ENCODE measurements around the gene MYPOP.

MYPOP gene

DNA sequence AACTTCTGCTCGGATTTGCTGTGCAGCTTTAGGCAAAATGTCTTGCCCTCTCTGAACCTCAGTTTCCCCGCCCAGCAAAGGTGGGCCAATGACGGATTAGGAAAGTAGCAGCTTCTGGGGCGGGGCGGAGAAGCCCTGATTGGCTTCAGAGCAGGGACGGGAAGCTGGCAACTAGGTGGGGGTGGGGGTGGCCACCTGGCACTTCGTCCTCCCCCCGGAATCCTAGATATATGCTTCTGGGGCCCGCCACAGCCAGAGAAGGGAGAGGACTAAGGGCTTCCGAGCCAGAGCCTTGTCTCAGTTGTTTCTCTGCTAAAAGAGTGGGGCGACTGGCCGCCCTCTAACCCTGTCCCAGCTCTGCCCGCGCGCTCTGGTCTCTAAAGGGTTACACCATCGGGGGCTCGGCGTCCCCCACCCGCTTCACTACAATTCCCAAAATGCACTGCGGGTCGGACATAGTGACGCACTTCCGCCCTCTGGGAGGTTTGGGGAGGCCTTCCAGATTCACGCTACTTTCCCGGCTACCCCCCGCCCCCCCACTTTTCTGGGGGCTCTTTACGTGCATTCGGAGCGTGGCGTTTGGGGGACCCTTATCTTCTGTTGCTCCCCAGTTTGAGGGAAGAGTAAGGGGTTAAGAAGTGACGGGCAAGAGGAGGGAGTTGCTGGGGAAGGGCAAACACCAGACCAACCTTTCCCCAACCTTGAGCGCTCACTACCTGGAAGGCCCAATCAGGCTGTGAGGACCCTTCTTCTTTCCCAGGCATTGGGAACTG lies 15.8 kb downstream of the MYPOP start:
- intact Hi-C loops (cut with DNase I): loop anchor here (2.0 kb wide), 3 partner anchors 16 to 130 kb away; partner anchors contain the start of genes MYPOP and SYMPK
- DNase-seq: peak; percentile 86 to 98 (median 90)

DNA sequence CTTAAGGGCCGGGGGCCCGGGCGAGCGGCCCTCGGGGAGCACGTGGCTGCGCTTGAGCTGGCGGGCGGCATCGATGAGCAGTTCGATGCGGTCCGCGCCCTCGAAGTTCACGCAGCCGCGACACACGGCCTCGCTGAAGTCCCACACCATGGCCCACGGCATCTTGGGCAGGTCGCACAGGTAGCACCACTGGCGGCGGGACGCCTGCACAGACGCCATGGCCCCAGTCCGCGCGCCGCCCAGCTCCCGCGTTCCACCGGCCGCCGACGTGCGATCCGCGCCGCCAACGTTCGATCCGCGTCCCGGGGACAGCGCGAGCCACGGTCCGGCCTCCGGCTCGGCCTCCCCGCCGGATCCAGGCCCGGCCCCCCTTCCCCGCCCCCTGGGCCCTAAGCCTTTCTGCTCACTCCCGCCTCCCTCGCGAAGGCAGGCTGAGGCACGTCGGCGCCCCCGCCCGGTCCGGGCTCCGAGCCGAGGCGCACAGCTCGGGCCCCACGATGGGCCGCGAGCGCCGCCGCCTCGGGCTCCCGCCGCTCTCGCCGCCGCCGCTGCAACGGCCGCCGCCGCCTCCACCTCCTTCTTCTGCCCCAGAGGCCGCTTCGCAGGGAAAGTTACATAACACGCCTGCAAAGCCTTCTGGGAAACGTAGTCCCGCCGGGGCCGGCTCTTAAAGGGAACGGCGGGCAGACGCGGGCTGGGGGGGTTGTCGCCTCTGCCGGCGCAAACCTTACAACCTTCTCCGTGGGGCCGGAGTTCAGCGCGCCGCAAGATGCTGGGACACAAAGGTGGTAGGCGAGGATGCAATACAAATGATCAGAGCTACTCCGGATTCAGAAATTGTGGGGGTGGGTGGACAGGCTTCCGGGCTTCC lies 16.6 kb downstream of the MYPOP start, which contains the start of gene IRF2BP1:
TSS of gene IRF2BP1 (minus strand) at position 586 of the 871 bp plus-strand sequence. CDS start at position 219, 367 bp downstream.
- DNase-seq: peak; percentile 87 to 99 (median 92)
- intact Hi-C loops (cut with DNase I): loop anchor here (2.0 kb wide), 3 partner anchors 17 to 131 kb away; partner anchors contain the start of genes MYPOP and SYMPK

DNA sequence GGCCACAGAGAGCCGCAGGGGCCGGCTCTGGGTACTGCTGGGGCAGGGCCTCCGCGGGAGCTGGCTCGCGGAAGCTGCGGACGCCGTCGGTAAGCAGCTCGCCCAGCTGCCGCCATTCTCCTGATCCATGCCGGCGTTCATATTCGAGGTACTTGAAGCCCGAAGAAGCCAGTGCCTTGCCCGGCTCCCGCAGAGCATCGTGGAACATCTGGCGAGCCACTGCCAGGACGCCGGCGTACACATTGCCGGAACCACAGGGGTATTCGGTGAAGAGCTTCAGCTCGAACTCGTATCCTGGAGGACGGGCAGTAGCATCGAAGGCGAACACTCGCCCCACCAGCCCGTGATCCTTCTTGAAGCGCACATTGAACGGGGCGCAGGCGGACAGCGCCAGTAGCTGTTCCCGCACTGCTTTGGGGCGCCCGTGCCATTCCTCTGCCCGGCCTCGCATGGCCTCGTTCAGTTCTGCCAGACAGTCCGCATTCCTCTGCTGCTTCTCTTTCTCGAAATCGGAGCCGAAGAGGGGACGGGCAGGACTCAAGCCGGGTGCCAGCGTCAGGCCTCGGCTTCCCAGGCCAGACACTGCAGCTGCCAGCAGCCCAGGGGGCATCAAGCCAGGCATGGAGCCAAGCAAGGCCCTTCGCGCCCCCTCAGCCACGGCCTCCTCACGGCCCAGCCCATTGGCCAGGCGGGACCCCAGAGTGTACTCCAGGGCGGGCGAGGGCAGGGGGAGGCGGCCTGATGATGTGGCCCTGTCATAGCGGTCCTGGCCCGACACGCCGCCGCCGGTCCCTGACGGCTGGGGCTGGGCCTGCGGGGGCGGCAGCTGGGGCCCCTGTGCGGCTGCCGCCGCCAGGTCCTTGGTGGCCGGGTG lies 17.5 kb downstream of the MYPOP start:
- no peak for DNase-seq
- intact Hi-C loops (cut with DNase I): no loop called here

DNA sequence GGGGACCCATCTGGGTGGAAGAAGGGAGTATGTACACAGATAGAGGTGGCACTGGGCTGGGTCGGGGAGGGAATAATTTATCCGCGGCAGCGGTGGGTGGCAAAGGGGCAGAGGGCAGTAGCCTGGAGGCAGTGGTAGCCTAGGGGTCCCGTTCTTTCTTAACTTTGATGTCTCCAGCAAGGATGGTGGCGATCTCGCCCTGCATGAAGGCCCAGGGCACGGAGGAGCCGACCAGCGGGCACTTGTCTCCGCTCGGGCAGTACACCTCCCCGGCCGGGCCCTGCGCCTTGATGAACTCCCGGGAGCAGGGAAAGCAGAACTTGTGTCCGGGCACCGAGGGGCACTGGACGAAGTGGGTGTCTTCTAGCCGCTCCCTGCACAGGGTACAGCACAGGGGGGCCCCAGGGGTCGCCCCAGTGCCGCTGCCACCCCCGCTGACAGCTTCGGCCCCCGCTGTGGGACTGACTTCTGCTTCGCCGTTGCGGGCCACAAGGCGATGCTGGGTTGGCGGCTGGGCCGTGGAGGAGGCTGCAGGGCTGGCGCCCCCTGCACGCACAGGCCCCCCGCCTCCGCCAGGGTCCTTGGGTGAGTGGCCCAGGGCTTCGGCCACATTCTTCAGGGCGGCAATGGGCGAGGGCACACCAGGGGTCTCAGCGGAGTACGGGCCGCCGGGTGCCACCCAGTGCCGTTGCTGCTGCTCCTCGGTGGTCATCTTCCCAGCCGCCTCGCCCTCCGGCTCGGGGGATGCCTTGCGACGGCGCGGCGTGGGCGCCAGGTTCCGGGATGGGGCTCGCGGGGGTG lies 18.3 kb downstream of the MYPOP start:
- intact Hi-C loops (cut with DNase I): no loop called here
- DNase-seq: peak in 1 of 10 donors; percentile 87

DNA sequence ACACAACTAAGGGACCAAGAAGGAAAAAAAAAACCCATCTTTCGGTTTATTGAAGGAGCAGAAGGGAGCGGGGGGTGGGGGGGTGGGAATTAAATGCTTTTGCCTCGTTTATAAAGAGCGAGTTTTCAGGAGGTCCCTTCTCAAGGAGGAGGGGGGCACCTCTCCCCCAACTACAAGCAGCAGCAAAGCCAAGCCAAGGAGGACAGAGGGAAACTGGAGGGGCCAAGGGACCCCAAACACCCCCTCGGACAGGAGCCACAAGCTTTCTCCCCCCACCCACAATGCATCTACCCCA lies 18.9 kb downstream of the MYPOP start:
- intact Hi-C loops (cut with DNase I): no loop called here

DNA sequence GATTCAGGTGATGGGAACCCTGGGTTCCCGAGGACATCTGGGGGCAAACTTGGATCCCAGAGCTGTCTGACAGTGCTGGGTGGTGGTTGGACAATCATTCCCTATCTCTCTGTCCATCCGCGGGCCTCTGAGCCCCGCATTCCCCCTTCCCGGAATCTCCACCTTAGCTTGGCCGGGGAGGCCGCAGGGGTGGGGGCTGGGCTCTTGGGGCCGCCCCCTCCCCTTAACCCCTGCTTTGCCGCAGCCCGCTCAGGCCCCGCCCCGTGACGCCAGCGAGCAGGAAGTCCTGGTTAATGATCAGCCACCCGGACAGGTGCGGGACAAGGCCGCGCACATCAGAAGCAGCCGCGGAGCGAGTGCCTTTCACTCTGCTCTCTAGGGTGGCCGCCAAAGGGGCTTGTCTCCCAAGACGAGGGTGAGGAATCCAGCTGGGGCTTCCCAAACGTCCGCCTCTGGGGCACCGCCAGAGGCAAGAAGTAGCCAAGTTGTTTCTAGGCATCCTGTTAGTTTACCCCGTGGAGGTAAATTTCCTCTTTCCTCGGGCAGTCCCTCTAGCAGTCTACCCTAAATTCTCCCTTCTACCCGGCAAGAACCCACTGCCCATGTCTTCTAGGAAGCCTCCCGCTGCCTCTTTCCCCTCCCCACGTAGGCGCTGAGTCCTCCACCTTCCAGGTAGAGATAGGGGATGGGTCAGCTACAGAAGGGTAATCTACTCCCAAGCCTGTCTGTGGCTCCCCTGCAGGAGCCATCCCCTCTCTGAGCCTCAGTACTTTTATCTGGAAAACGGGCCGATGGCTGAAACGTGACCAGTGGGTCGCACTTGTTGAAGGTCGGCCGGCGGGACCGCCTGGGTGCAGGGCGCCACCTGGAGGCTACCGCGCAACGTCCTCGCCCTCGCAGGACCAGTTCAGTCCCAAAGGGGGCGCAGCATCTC lies 19.5 kb downstream of the MYPOP start:
- intact Hi-C loops (cut with DNase I): no loop called here
- peak; percentile 26 to 96 (median 66) for DNase-seq

More for the DNA sequence above, 18.9 kb downstream of the MYPOP start:
- DNase-seq: no peak

DNA sequence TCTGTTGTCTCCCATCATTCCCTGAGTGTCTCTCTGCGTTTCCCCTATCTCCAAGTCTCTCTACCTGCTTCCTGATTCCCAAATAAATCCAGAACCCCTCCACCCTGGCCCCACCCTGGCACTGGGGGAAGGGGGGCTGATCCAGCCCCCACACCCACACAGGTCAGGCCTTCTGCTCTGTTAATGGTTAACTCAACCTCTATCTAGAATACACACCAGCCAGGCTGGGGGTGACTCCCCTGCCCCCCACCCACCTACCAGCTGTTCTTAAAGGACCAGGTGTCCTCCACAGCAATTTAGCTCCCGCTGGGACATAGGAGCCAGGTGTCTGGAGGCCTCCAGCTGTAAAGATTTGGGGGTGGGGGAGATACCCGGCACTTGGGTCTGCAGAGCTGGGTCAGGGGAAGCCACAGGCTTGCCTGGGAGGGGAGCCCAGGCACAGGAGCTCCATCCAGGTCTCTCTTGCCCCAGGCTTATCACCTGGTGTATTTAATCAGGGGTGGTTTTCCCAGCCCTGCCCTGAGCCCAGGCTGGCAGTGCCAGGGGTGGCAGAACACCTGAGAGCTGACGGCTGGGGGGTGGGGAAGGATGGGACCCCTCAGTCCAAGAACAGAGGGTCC lies 20.4 kb downstream of the MYPOP start:
- intact Hi-C loops (cut with DNase I): no loop called here
- no peak for DNase-seq

DNA sequence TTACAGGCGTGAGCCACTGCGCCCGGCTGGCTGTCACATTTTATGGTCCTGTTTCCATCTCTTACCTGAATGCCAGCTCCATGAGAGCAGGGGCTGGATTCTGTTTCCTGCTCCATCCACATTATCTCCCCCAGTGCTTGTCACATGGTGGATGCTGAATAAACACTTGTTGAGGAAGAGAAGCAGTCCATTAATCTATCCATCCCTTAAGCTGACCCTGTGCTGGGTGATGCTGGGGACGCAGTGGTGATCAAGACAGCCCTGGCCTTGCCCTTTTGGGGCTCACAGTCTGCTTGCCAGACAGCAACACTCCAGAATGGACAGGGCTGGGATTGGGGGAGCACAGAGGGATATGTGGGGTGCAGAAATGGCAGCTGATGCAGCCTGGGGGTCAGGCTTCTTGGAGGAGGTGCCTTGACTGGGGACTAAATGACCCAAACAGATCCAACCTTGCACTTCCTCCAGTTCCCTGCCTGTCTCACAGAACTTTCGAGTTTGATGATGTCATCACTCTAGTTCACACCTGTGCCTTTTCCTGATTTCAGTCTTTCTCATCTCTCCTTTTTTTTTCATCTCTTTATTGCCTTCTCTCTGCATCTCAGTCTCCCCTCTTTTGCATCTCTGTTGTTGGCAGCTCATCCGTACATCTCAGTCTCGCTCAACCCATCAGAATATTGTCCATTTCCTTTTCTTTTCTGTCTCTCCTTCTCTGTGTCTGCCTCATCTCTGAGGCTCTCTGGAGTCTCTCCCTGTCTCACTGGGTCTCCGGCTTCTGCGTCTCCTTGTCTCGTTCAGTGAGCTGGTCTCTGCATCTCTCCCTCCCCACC lies 21.1 kb downstream of the MYPOP start:
- intact Hi-C loops (cut with DNase I): no loop called here
- no peak for DNase-seq

DNA sequence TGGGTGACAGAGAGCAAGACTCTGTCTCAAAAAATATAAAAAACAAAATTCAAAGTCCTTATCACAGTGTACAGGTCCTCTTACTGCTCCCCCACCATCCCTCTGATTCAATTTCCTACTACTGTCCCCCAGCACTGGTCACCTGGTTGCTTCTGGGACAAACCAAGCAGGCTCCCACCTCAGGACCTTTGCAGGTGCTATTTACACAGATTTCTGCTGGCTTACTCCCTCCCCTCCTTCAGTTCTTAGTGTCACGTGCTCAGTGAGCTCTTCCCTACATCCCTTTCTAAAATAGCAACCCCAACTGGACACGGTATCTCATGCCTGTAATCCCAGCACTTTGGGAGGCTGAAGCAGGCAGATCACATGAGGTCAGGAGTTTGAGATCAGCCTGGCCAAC lies 22.4 kb downstream of the MYPOP start:
- no peak for DNase-seq
- intact Hi-C loops (cut with DNase I): no loop called here

DNA sequence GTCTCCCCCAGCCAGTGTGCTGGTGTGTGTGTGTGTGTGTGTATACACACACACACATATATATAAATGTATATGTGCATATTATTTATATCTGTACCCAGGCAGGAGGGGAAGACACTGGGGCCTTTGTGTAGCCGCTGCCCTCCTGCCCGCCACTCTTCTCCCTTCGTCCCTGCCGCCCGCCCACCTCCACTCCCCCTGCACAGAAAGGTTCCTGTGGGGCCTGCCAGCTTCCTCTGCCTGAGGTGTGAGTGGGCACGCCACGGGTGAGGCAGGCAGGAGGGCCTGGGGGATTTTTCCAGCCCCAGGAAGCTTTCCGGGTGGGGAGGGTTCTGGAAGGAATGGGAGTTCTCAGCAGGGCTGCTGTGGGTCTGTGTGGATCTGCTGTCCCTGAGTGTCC lies 23.4 kb downstream of the MYPOP start:
- peak in 1 of 10 donors; percentile 48 for DNase-seq

DNA sequence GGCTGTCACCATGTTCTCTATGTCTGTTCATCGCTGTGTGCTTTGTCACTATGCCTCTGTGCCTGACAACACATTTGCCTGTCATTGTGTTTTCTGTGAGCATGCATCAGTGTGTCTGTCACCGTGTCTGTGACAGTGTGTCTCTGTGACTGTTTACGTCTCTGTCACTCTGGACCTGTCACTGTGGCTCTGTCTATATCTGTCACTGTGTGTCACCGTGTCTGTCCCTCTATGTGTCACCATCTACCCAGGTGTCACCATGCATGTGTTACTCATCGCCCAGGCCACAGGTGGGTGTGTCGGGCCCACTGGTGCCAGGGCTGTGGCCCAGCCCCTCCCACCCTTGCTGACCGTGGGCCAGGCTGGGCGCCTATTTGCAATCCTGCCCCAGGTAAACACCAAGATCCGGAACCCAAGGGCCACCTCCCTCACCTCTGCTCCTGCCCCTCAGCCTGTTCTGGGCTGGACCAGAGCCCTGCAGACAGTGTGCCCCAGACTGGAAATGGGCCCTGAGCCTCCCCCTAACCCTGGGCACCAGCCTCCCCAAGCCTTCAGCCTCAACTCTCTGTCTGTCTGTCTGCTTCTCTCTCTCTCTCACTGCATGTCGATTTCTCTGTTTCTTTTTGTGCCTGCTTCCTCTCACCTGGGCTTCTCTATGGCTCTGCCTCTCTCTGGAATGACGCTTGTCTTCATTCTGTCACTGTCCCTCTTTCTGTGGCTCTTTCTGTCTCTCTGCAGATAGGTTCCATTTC lies 24.2 kb downstream of the MYPOP start:
- intact Hi-C loops (cut with DNase I): no loop called here
- DNase-seq: peak in 1 of 10 donors; percentile 41

More for the DNA sequence above, 23.4 kb downstream of the MYPOP start:
- intact Hi-C loops (cut with DNase I): no loop called here

DNA sequence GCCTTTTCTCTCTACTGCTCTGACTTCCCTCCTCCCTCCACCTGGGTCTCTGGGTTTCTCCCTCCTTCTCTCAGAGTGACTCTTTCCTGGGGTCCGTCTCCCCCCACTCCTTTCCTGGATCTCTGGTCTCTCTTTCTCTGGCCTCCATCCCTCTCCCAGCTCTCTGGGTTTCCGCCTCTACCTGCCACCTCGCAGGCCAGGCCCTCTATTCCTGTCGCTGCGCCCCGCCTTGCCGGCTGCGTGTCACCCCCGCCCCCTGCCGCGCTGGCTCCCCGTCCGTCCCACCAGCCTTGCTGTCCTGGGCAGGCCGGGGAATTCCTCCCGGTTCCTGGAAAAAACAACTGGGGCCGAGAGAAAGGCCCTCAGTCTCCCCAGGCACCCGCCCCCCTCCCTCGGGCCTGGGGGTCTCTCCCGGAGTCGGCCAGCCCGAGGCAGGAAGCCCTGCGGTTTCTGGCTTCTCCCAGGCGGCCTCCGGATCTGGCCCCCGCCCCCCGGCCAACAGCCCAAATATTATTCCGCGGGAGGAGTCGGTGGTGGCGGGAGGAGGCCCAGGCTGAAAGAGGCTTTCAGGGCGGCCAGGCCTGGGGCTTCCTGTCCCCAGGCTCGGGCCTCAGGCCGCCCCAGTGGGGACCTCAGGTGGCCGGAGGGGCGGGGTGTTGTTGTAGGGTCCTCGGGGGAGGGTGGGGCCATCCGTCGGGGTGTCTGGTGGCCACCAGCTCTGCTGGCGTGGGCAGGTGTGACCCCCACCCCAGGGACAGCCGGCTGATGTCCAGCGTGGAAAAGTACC lies 25.8 kb downstream of the MYPOP start:
- no peak for DNase-seq
- intact Hi-C loops (cut with DNase I): no loop called here

DNA sequence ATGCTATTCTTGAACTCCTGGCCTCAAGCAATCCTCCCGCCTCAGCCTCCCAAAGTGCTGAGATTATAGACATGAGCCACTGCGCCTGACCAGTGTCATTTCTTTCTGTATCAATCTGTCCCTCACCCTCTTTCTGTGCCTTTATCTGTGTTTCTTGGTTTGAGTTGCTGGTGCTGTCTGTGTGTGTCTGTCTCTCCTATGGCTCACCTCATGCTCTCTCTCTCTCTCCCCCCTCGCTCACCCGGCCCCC lies 26.3 kb downstream of the MYPOP start:
- DNase-seq: no peak
- intact Hi-C loops (cut with DNase I): no loop called here

DNA sequence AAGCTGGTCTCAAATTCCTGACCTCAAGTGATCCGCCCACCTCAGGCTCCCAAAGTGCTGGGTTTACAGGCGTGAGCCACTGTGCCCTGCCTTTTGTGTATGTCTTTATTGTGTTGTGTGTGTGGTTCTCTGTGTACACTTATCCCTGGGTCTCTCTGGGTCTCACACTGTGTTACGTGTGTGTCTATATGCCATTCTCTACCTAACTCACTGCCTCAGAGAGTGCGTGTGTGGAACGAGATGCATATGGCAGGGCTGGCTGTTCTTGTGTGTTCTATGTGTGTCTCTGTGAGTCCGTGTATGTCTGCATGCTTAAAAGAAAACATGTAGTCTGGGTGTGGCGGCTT lies 27.8 kb downstream of the MYPOP start:
- DNase-seq: no peak
- intact Hi-C loops (cut with DNase I): no loop called here

DNA sequence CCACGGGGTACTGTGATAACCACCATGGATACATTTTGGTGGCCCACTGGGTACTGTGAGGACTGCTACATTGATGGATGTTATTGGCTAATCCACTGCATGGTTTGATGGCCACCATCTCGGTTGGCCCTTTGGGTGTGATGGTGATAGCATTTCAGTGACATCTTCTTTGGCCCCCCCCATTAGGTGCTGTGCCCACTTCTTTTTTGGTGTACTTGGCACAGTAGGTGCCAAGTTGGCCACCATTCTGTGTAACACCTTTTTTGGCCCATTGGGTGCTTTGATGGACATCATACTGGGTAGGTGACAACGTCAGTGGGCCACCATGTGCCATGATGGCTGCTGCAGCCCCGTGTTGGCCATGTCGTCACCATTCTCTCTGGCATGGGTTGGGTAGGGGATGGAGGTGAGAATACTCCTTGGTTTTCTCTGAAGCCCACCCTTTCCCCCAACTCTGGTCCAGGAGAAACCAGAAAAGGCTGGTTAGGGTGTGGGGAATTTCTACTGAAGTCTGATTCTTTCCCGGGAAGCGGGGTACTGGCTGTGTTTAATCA lies 29.1 kb downstream of the MYPOP start:
- no peak for DNase-seq
- intact Hi-C loops (cut with DNase I): no loop called here
